Stimulated activated CD4-positive, alpha-beta T cell treated with anti-CD3 and anti-CD28 coated beads, Interleukin-1b, Interleukin-23, amount 100 ng/mL, for 1 hour (primary cell): ENCODE results near the gene ADARB1.
"Not testable (repeated sequence)": the region's sequence is repeated elsewhere in the genome, so short reads cannot be mapped to it uniquely, and the experiment has no call there.

Experiments used
- DNase-seq, 2 donors: peaks; one replicate each; pipeline ENCODE4 v3.0.0-alpha.2; 2020; ENCODE audit warnings: low read depth in 2 of 2

Gene ADARB1

DNA sequence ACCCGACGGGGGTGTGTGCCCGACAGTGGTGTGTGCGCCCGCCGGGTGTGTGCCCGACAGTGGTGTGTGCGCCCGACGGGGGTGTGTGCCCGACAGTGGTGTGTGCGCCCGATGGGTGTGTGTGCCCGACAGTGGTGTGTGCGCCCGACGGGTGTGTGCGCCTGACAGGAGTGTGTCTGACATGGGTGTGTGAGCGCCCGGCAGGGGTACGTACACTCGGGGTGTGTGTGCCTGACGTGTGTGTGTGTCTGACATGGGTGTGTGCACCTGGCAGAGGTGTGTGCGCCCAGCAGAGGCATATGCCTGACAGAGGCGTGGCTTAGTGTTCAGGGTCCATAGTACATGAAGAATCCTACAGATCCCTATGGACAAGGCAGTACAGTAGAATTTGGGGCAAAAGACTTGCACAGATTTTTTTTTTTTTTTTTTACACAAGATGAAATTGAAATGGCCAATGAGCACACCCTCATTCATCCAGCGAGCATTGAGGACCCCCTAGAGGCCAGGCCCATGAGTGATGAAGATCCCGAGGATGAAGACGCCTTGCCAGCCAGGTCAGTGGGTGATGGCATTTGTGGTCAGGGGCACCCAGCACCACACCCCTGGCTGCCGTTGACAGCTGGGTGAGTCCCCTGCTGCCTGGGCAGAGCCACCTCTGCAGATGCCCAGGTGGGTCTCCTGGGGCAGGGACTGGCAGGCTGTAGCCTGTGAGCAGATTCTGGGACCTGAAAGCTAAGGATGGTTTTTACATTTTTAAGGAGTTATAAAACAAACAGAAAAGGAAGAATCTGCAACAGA lies 60.1 kb downstream of the ADARB1 start:
- no peak for DNase-seq

GRCh38 chr21:45135122-45135521 lies 60.7 kb downstream of the ADARB1 start:
- DNase-seq, result no peak

DNA sequence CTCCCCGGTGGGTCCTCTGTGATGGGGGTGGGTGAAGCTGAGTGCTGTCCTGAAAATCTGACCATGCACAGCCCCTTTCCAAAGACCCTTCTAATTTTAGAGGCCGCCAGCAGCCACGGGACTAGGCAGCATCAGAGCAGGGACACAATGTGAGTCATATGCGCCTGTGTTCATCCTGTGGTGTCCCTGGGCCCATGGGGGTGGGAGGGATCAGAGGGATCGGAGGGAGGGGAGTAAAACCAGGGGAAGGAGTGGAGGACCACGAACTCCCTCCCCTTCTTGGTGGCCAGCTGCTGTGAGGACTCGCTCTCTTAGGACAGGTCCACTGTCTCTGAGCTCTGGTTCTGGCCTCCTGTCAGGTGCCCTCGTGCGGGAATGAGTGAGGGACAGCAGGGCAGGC lies 61.5 kb downstream of the ADARB1 start:
- no peak for DNase-seq

DNA sequence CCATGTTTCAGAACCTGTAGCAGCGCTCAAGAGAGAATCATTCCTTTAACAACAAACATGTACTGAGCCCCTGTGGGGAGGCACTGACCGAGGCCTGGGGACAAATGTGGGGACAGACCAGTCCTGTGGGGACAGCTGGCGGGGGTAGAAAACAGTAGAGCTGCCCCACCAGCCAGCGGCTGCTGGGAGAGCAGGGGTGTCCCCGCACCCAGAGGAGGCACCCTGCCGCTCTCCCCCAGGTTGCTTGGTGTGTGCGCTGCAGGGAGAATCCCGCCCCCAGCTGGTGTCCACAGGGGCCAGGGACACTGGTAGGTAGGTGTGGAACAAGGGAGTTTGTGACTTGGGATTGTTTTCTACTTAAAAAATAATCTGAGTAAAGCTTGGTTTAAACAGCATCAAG lies 62.1 kb downstream of the ADARB1 start:
- DNase-seq, result no peak

DNA sequence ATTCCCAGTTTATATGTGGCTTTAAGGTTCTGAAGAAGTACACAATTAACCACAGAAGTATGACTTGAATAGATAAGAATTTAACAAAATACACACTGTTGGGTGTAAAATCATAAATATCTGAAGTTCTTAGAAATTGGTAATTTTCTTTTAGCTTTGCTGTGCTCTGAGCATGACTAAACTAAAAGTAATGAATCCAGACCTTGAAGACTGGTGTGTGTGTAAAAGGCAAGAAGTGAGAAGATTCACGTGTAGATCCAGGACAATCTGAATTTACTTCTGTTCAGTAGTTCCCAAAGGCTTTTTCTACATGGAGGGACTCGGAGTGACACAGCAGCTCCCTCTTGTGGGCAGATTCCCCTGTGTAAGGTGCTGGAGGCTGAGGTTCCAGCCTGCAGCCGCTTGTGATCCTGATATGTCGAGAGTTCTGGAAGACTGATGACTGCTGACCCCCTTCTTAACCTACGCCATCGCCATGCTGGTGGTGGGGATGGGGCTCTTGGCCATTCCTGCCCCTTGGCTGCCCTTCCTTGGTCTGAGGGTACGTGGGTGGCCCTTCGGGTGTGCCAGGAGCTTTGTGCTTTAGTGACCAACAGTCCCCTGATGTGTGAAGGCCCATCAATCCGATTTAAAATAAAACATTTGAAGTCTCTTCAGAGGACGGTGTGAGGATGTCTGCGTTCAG lies 62.7 kb downstream of the ADARB1 start:
- DNase-seq, result peak; percentile 16 to 51

DNA sequence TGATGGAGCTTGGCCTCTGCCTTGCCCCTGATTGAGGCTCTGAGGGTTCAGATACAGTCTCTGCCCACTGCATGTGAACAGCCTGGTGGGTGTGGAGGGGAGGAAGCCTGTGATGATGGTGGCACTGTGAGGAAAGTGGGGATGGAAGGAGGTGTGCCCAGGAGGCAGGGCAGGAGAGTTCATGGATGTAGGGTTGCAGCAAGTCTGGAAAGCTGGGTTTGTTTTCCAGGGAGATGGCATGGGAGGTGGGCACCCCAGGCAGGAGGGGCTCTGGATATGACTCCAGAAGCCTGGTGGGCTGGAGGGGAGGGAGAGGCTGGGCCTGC lies 63.2 kb downstream of the ADARB1 start:
- no peak for DNase-seq

- peak; percentile 31 to 63 for DNase-seq
Observed at GRCh38 chr21:45138199-45139002, 64.0 kb downstream of the ADARB1 start.

GRCh38 chr21:45139003-45139360 lies 64.6 kb downstream of the ADARB1 start:
- DNase-seq, result not testable (repeated sequence)

DNA sequence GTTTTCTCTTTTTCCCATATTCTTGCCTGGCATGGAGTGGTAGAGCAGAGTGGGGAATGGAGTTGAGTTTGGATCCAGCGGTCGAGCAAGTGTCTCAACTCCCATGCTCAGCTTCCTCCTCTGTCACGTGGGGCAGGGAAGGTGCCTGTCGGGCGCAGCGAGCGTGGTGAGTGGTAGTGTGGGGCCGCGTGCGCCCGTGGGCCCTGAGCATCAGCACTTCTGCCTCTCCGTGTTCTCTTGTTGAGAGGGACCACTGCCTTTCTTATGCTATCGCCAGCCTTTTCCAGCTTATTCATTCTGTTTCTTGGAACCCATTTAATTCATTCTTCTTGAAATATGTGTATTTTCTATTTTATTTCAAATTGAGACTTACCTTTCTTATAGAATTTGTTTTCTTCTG lies 65.1 kb downstream of the ADARB1 start:
- no peak for DNase-seq

DNA sequence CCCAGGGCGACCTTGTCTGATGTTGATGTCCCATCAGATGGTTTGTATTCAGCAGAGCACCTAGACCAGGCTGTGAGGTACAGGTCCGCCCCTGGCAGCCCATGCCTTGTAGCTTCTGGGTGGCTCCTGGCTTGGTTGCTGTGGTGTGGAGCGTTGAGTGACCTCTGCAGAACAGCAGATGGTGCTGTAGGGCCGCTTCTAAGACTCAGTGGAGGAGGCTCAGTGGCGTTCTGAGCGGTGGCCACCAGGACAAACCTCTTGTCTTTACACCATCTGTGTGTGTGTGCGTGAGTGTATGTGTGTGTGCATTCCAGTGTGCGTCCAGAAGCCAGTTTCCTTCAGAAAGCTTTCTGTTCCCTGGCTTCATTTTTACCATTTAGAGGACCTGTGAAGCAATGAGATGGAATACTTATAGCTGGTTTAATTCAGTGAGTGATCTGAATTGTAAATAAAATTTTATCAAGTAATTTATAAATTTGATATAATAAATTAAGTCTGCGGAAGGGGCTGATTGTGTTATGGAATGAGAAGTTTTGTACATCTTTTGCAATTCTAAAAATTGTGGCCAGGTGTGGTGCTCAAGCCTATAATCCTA lies 66.1 kb downstream of the ADARB1 start:
- DNase-seq, result peak in 1 of 2 donors; percentile 19

GRCh38 chr21:45140944-45141343 lies 66.6 kb downstream of the ADARB1 start:
- DNase-seq, result not testable (repeated sequence)

- DNase-seq, result no peak
Observed at GRCh38 chr21:45141507-45141906, 67.1 kb downstream of the ADARB1 start.

GRCh38 chr21:45142469-45143308 lies 68.3 kb downstream of the ADARB1 start:
- DNase-seq, result no peak

DNA sequence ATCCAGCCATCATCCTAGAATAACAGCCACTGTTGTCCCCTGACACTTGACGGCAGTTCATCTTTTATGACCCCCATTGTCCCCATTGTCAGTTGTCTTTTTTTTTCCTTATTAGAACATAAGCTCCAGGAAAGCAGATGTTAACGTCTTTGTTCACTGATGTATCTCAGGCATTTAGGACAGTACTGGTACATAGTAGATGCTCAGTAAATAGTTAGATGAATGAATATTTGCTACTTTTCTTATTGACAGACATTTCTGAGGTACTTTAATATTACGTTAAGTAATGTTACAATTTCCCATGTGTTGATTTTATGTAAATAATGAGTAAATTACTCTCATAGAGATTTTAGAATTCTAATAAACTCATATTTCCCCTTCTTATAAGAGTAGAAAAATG lies 69.5 kb downstream of the ADARB1 start:
- no peak for DNase-seq

- DNase-seq, result no peak
Observed at GRCh38 chr21:45145146-45145545, 70.8 kb downstream of the ADARB1 start.

DNA sequence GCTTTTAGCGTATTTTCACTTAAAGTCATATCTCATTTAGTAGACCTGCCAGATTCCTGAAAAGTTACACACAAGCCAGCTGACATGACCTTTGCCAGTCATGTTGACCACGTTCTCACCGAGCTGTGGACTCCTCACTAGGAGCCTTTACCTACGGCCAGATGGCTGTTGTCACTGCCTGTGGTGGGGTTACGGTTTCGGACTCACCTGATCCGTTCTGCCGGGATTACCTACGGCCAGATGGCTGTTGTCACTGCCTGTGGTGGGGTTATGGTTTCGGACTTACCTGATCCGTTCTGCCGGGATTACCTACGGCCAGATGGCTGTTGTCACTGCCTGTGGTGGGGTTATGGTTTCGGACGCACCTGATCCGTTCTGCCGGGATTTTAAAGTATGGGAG lies 71.5 kb downstream of the ADARB1 start:
- not testable (repeated sequence) for DNase-seq

GRCh38 chr21:45146306-45146705 lies 71.9 kb downstream of the ADARB1 start:
- no peak for DNase-seq

GRCh38 chr21:45146801-45147200 lies 72.4 kb downstream of the ADARB1 start:
- DNase-seq, result no peak

- DNase-seq, result no peak
Observed at GRCh38 chr21:45147473-45148315, 73.3 kb downstream of the ADARB1 start.

DNA sequence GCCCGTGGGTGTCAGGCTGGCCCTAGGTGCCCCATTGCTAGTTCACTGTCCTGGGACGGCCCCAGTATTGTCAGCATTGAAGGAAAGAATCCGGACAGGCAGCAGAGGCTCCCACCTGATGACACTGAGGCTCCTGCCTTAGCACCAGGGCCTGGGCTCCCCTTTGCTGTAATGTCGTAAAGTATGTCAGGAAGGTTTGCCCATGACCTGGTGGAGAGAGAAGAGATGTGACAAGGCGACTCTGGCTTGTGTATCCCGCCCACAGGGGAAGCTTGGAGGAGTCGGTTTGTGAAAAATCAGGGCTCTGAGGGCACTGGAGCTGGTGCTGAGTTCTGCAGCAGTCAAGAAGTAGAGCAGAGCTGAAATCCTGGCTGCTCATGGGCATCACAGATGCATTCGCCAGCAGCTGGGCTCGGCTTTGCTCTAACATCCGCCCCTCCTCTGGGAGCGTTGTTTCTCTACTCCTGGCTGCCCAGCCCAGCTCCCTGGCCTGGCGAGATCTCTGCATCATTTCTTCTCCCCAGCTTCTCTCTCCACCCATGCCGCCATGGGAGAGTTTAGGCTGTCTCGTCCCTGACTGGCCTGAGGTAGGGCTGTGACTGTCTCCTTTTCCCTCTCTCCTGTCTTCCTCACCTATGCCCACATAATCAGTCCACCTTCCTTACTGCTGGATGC lies 74.1 kb downstream of the ADARB1 start:
- no peak for DNase-seq
